Right lobe of liver (tissue), 6 donors: ENCODE results near the gene MAP2K4. TPM values are rescaled to one million over a fixed set of nuclear protein-coding genes. Genes with fewer than 3 reads are reported as not detected.
"Not testable (repeated sequence)": the region's sequence is repeated elsewhere in the genome, so short reads cannot be mapped to it uniquely, and the experiment has no call there.

Experiments
- ATAC-seq, 4 donors: fragments of 200-7000 bp; cut with Tn5 transposase; one replicate each; pipeline ENCODE4 v1.9.1; 2020; ENCODE audit warnings: mild to moderate bottlenecking in 4 of 4, moderate library complexity in 4 of 4
- DNase-seq, 3 donors: peaks; one replicate each; pipeline ENCODE4 v3.0.0-alpha.2; 2020
- H3K27ac ChIP-seq, 3 donors: fragments of 200-600 bp; one replicate each; pipeline ENCODE4 v1.8.0; 2022
- H3K27me3 ChIP-seq, 2 donors: fragments of 200-600 bp; one replicate each; pipeline ENCODE4 v1.8.0; 2022
- H3K36me3 ChIP-seq, 4 donors: fragments of 200-600 bp; sonication (generic) in 1 of 4; one replicate each; pipeline versions ENCODE4 v1.5.1 to v1.8.0; 2017 to 2022; ENCODE audit warnings: control low read depth in 1 of 4
- H3K4me1 ChIP-seq, 4 donors: fragments of 200-600 bp; sonication (generic) in 1 of 4; one replicate each; pipeline versions ENCODE4 v1.5.1 to v1.8.0; 2017 to 2022; ENCODE audit warnings: control low read depth in 1 of 4
- H3K4me3 ChIP-seq, 3 donors: fragments of 200-600 bp; one replicate each; pipeline ENCODE4 v1.8.0; 2022
- H3K9me3 ChIP-seq, 4 donors: fragments of 200-600 bp; sonication (generic) in 1 of 4; one replicate each; pipeline versions ENCODE4 v1.5.1 to v1.8.0; 2017 to 2022; ENCODE audit warnings: control low read depth in 1 of 4
- CTCF ChIP-seq, 4 donors: fragments of 200-600 bp in 3 of 4; fragments of 450-650 bp in 1 of 4; IDR thresholded peaks; one replicate each; pipeline versions ENCODE4 v1.5.1 to v1.8.0; 2016 to 2022; ENCODE audit warnings: antibody characterized with exemption in 4 of 4, mild to moderate bottlenecking in 2 of 4
- POLR2A ChIP-seq: fragments of 450-650 bp; IDR thresholded peaks from one replicate; pipeline ENCODE4 v1.6.1; 2017; ENCODE audit warnings: antibody characterized with exemption, mild to moderate bottlenecking
- WGBS: methylation state at CpG from one replicate; pipeline ENCODE4 v1.1.6; 2018; ENCODE audit warnings: low coverage, low lambda C conversion rate; ENCODE audit not compliant: insufficient coverage; ENCODE audit errors: missing lambda C conversion rate; 5-methylcytosine and 5-hydroxymethylcytosine counted together
- intact Hi-C, 2 donors: fragments of 100-400 bp; cut with DNase I; formaldehyde crosslinking; loops; one replicate each; pipeline versions ENCODE4 v1.11.2 to v1.14.1; 2022
- long read RNA-seq: library from polyadenylated mRNA; unstranded; transcript quantifications from one replicate; pipeline ENCODE4 v2.0.0, GENCODE V29; 2019
- total RNA-seq, 6 experiments: library from RNA; depleted of rRNA in 2 of 6; stranded (reverse); fragments of >200 nt in 2 of 6; fragmentation: NEBNext Ultra II Directional in 3 of 6; extraction: Animal tissue kit (Norgen Biotek cat#: 25700) in 3 of 6; gene quantifications; one replicate each; pipeline versions ENCODE4 v1.1.0 to v1.2.4, GENCODE V29; 2016 to 2023
- donor health status: DM: no; HTN: yes; CAD: no.
- donor health status: DM: no; HTN: no; CAD: no.
- donor health status: DM: no; HTN: no; CAD: no.
- donor health status: DM: no; HTN: yes; CAD: no.
- donor health status: DM: no; HTN: yes; CAD: no.

MAP2K4 gene
- total RNA-seq = 10 to 100 TPM; 14.9 to 23.7 (median 18.7) TPM
- long read RNA-seq = 0 reads

GRCh38 chr17:12020642-12021622 lies at the start of gene MAP2K4:
Gene MAP2K4 (plus strand): TSS chr17:12020877. CDS start chr17:12020887, 10 bp downstream.
- 1% methylated on average over 14 of the region's 123 CpGs for WGBS
- Histone ChIP-seq H3K9me3 (no peaks in the 10 kb centered on the region), H3K27me3 (no peaks in the 10 kb centered on the region), H3K27ac (peak within 1 kb of the TSS; percentile 71 to 87 (median 81)), H3K4me1 (peaks cover 0 to 33% (median 8%) of the 10 kb centered on the region in 4 donors), H3K4me3 (peak within 1 kb of the TSS; percentile 75 to 89 (median 77)), H3K36me3 (no peaks in the 10 kb centered on the region)
- ATAC-seq (peak; percentile 100), DNase-seq (peak; percentile 95 to 97 (median 97))
- intact Hi-C loops = no loop called here
- peak; percentile 97 for TF ChIP-seq POLR2A
- no peak for TF ChIP-seq CTCF (IDR thresholded peaks at IDR 0.05)

GRCh38 chr17:11972741-11973140 lies 47.9 kb upstream of the MAP2K4 start:
- intact Hi-C loops, H3K4me3 ChIP-seq, DNase-seq, H3K9me3 ChIP-seq, H3K27ac ChIP-seq, ATAC-seq, H3K36me3 ChIP-seq, H3K4me1 ChIP-seq, H3K27me3 ChIP-seq: not testable (repeated sequence)
- 97% methylated on average over 19 of the region's 19 CpGs for WGBS

- WGBS = 96% methylated on average over 3 of the region's 3 CpGs
- no peak for TF ChIP-seq POLR2A
- no peak for TF ChIP-seq CTCF (IDR thresholded peaks at IDR 0.05)
- peaks cover 0 to 43% (median 5%) of the 10 kb centered on the region in 4 donors for H3K36me3 ChIP-seq
- H3K9me3 ChIP-seq = no peaks in the 10 kb centered on the region
- H3K4me3 ChIP-seq = no peak overlapping the region
- intact Hi-C loops = no loop called here
- no peak for ATAC-seq
- H3K27me3 ChIP-seq = no peaks in the 10 kb centered on the region
- no peak overlapping the region for H3K27ac ChIP-seq
- DNase-seq = no peak
- no peaks in the 10 kb centered on the region for H3K4me1 ChIP-seq
Measured at GRCh38 chr17:11979795-11980194, 40.9 kb upstream of the MAP2K4 start.

- no peaks in the 10 kb centered on the region for H3K9me3 ChIP-seq
- H3K4me3 ChIP-seq = no peak overlapping the region
- H3K36me3 ChIP-seq = peaks cover 0 to 43% (median 5%) of the 10 kb centered on the region in 4 donors
- no peak for DNase-seq
- no peak overlapping the region for H3K27ac ChIP-seq
- intact Hi-C loops = no loop called here
- WGBS = 64% methylated on average over 2 of the region's 2 CpGs
- TF ChIP-seq CTCF (IDR thresholded peaks at IDR 0.05) = peak in 2 of 4 donors; percentile 24 to 31
- no peak for TF ChIP-seq POLR2A
- H3K27me3 ChIP-seq = no peaks in the 10 kb centered on the region
- no peak for ATAC-seq
- no peaks in the 10 kb centered on the region for H3K4me1 ChIP-seq
Measured at GRCh38 chr17:11980813-11981212, 39.9 kb upstream of the MAP2K4 start.

GRCh38 chr17:11981862-11982261 lies 38.8 kb upstream of the MAP2K4 start:
- H3K4me3 ChIP-seq = no peak overlapping the region
- intact Hi-C loops = no loop called here
- no peak overlapping the region for H3K27ac ChIP-seq
- DNase-seq = no peak
- ATAC-seq = no peak
- H3K4me1 ChIP-seq = peaks cover 0 to 8% (median 4%) of the 10 kb centered on the region in 4 donors
- TF ChIP-seq CTCF (IDR thresholded peaks at IDR 0.05) = no peak
- TF ChIP-seq POLR2A = no peak
- 91% methylated on average over 1 of the region's 4 CpGs for WGBS
- H3K36me3 ChIP-seq = peaks cover 0 to 42% (median 5%) of the 10 kb centered on the region in 4 donors
- no peaks in the 10 kb centered on the region for H3K9me3 ChIP-seq
- no peaks in the 10 kb centered on the region for H3K27me3 ChIP-seq
